NCI-H748 (cell line): ENCODE data around the gene SMPD2.

ENCODE experiments used
- DNase-seq: peaks from one replicate; lab custom pipeline; 2025; ENCODE audit not compliant: unreplicated experiment; lab: John Stamatoyannopoulos, UW

Gene SMPD2, protein sequence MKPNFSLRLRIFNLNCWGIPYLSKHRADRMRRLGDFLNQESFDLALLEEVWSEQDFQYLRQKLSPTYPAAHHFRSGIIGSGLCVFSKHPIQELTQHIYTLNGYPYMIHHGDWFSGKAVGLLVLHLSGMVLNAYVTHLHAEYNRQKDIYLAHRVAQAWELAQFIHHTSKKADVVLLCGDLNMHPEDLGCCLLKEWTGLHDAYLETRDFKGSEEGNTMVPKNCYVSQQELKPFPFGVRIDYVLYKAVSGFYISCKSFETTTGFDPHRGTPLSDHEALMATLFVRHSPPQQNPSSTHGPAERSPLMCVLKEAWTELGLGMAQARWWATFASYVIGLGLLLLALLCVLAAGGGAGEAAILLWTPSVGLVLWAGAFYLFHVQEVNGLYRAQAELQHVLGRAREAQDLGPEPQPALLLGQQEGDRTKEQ

DNA sequence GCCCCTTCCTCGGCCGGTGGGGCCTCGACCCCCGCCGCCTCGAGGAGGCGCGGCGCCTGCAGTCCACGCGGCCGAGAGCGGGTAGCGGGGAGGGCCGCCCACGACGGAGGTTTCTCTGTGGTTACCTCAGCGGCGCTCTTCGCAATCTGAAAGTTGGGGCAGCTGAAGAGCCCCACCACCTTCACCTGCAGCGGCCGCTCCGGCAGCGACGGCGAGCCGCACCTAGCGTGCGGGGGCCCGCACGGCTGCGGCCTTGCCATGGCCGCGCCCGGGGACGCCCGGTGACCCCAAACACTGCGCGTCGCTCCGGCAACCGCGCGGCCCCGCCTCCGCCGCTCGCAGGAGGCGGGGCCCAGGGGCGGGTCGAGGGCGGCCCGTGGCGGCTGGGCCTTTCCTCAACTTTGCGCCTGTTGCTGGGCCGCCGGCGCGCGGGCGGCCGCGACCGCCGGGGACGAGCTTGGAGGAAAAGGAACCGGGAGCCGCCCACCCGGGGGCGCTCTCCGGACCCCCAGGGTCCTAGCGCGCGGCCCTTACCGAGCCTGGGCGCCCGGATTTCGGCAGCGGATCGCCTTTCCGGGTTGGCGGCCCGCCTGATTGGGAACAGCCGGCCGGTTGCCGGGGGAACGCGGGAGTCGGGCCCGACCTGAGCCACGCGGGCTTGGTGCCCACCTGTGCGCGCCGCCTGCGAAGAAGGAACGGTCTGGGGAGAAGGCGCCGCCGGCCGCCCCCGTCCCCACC, at the start of gene SMPD2, which contains the start of gene PPIL6:
Gene SMPD2, plus strand, starts transcription at position 394 of the 738 bp plus-strand sequence. CDS start 398 bp downstream, outside the sequence.
Gene PPIL6, minus strand, starts transcription at position 298 of the 738 bp plus-strand sequence. Its CDS starts 38 bp downstream, at position 260.
- DNase-seq = peak; percentile 93

DNA sequence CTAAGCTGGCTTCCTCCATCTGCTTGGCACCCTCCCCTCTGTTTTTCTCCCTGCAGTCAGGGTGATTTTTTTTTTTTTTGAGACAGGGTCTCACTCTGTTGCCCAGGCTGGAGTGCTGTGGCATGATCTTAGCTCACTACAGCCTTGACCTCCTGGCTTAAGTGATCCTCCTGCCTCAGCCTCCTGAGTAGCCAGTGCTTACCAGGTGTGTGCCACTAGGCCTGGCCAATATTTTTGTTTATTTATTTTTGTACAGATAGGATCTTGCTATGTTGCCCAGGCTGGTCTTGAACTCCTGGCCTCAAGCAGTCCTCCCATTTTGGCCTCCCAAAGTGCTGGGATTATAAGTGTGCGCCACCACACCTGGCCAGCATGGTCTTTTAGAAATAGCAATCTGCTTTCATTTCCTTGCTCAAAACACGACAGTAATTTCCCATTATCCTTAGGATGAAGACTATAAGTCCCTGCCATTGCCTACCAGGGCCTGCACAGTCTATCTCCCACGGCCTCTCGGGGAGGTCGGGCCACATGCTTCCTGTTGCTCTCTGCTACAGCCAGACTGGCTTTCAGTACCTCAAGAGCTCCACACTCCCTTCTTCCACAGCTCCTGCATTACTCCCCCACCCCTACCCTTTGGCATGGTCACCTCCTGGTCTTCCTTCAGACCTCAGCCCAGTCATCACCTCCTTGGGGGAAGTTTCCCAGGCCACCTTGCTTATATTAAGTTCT, 47.2 kb upstream of the SMPD2 start:
- no peak for DNase-seq

DNA sequence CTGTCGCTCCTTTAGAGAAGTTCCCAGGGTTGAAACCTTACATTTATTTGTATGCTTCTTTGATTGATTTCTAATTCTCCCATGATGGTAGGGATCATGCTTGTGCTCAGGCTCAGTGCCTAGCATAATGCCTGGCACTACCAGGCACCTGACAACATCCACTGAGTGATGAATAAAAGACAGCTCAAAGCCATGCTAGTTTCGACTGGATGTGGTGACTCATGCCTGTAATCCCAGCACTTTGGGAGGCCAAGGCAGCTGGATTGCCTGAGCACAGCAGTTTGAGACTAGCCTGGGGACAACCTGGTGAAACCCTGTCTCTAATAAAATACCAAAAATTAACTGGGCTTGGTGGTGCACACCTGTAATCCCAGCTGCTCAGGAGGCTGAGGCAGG, 46.6 kb upstream of the SMPD2 start:
- DNase-seq = no peak

DNA sequence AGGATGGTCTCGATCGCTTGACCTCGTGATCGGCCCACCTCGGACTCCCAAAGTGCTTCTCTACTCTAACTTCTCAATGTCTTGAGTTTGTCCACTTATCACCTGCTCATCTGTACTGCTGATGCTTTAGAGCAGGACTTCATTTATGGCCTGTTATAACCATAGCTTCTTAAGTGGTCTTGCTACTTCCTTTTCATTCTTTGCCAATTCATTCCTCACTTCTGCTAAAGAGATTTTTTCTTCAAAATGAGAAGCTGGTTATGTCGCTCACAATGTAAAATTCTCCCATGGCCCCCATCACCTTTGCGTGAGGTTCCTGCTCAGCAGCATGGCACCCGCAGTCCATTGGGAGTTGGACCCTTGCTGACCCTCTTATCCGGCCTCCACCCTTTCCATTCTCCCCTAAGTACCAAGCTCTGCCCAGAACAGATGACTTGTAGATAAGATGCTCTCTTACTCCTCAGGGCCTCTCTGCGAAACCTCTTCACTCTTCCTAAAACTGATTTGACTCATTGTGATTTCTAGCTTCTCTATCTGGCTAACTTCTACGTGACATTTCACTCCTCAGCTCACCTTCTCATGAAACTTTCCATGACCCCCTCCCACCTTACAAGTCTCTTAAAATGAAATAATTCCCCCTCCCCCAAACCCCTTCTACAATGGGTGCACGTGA, 44.3 kb upstream of the SMPD2 start:
- no peak for DNase-seq

DNA sequence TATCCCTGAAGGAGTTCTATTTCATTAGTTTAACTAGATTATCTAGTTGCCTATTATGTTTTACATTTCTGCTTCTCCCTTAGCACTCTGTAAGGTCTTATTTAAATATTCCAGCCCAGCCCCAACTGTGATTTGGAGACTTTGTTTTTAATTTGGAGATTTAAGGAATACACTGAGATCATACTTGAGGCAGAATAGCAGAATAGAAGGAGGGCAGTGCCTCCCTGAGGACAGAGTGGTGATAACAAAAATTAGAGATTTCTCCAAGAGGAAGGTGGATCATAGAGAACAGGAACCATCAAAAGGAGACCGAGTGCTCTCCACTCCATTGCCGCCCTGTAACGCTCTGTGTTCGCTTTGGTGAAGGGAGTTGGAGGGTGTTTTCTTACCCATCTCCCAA, 43.5 kb upstream of the SMPD2 start:
- DNase-seq = peak; percentile 4

DNA sequence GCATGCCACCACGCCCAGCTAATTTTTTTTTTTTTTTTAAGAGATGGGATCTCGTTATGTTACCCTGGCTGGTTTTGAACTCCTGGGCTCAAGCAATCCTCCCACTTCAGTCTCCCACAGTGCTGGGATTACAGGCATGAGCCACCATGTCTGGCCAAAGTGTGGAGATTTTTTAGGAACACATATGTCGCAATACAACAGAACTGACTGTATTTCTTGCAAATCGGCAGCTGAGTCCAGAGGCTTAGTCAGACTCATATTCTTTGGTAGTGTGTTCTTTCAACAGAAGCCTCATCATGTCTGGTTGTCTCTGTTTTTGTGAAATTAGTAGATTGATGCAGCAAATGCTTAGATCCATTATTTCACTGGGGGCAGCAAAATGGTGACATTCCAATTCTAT, 34.3 kb upstream of the SMPD2 start:
- DNase-seq = no peak

DNA sequence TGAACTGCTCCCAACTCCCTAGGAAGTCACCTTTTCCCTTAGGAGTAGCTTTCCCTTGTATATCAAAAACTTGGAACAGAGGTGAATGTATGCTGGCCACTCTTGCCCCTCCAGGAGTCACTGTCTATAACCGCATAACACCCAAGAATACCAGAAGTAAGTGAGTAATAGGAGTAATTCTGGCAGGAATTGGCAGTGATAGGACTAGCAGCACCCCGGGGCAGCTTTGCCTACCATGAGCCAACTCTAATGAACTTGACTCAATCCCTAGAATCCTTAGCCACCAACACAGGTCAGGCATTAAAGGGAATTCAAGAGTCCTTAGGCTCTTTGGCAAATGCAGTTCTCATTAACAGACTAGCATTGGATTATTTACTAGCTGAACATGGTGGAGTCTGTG, 29.5 kb upstream of the SMPD2 start:
- DNase-seq = no peak

DNA sequence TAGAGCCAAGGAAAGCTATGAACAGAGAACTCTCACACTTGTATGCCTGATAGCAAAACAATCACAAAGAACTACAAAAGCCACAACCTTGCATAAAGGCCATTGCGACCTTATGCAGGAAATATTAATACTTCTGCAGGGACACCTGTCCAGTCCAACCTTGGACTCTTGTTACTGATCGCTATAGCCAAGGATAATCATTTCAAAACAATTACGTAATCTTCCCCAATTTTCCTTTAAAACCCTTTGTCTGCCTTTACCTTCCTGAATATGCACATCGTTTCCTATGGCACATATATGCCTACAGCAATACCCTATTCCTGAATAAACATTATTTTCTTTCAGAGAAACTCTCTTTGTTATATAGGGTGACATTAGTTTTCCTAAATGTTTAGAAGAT, 22.9 kb upstream of the SMPD2 start:
- no peak for DNase-seq

DNA sequence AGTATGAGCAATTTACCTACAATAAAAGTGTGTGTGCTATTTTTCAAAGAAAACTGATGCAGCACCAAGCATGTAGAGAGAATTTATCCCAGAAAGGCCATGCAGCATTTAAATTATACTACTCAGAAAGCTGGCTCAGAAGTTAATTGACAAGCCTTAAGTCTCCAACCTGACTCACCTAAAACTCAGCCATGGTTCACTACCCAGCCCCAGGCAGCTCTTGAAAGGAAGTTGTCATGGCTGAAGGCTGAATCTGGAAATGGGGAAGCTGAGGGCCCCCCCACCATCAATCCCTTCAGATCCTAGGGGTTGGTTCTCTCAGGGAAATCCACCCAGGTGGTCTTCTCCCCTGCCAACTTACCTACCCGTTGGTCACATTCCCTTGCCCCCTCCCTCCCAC, 19.8 kb upstream of the SMPD2 start:
- DNase-seq = no peak

DNA sequence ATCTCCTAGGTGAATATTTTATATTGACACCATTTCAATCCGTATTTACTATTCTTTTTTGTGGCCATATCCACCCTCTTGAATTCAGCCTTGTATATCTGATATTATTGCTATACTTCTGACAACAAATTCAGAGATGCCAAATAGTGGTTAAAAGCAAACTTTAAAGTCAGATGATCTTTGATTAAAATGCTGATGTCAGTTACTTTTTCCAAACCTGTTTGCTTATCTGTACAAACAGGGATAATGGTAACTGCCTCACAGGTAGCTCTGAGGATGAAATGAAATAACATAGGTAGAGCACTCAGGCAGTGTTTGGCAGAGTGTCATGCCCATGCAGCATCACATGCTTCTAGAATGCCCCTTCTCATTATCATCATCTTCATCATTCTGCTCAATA, 19.3 kb upstream of the SMPD2 start:
- DNase-seq = no peak

DNA sequence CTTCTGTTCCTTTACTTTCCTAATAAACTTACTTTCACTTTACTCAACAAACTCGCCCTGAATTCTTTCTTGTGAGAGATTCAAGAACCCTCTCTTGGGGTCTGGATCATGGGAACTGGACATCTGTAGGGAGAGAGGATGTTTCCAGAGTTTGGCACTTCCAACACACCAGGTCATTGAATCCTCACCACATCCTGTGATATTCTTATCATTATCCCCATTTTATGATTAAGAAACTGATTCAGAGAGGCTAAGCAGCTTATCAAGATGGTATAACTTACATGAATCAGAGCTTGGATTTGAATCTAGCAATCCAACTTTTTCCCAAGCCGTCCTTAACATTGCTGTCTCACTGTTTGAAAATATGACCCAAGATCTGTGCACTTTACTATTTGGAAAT, 15.6 kb upstream of the SMPD2 start:
- DNase-seq = no peak

DNA sequence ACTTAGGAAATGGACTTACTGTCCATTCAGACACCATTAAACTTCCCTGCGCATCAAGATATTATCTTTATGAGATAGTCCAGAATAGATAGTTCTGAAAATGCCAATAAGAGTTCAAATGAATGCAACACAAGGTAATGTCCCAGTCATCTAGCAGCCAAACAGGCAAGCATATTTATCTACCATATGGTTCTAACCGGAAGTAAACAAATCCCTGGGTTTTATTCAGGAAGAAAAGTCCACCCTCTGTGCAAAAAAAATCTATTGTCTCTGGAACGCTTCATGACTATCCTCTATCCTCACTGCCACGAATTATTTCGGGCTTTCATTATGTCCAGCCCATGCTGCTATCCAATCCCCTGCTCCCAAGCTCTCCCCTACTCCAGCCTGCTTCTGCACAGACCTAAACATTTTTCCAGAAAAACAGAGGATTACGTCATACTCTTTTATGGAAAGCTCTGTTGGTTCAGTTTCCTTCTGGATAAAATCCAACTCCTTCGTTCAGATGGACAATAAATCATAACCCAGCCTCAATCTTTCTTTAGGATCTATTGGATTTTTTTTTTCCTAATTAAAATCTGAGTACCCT, 11.5 kb upstream of the SMPD2 start:
- no peak for DNase-seq

DNA sequence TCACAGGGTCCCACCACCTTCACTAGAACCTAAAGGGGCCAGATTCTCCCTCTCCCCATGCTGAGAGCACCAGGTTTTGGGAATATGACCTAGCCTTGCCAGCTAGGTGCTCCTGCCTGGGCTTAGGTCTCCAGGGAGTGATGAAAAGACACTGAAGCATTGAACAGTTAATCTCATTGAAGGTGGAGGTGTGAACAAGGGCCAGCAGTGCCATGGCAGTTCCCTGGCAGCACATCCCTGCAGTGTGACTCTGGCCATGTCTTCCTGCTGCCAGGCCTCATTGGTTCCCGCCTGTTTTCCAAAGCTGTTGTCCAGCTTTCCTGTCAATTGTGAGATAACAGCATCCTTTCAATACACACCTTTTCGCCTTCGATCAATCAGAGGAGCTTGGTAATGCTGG, 11.0 kb upstream of the SMPD2 start:
- DNase-seq = no peak

DNA sequence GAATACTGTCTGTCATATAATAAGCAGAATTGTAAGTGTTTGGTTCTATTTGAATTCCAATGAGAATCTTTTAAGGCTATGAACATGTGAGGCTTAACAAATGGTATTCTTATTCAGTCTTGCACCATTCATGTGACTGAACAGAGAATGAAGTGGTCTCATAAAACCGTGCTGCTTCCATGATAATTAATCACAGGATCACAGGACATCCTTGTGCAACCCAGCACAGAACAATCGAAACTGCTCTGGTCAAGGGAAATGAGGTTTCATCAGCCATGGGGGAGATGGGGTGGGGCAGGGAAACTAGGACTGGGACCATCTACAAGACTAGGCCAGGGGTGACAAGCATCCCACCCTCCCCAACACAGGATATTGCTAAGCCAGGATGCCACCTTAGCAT, 6.1 kb upstream of the SMPD2 start:
- no peak for DNase-seq

DNA sequence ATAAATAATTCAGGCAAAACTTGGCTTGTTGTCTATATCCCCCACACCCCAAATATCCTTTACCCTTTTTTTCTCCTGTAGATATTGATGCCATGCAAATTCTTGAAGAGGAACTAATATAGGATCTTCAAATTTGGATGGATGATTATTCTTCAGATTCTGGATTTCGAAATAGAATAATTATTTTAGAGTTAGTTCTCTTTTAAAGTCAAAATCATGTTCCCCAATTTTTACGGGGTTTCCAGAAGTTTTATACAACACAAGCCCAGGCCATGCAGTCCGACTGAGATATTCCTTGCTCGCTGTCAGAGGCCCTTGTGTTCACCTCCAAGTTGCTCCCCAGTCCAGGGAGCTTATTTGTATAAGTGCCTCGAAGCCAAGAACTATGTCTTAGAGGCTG, 4.5 kb upstream of the SMPD2 start:
- DNase-seq = no peak

DNA sequence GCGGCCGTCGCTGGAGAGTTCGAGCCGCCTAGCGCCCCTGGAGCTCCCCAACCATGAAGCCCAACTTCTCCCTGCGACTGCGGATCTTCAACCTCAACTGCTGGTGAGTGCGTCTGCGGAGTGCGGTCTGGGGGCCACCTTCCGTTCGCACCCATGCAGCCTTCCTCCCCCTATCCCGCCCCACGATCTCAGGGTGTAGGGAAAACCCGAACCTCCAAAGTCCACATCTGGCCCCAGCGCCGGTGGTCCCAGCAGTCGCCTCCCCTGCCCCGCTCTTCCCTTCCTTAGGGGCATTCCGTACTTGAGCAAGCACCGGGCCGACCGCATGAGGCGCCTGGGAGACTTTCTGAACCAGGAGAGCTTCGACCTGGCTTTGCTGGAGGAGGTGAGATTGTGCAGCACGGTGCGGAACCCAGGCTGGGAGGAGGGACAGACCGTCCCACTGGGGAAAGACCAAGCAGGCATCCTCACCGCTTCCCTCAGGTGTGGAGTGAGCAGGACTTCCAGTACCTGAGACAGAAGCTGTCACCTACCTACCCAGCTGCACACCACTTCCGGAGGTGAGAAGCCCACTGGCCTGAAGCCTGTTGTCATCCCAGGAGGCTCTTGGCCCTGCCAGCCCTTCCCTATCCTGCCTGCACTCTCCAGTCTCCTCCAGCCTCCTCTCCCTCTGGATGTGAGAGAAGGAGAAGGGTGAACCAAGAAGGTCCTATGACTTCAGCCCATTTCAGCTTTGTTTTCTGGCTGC, 719 bp downstream of the SMPD2 start:
- peak; percentile 61 for DNase-seq

DNA sequence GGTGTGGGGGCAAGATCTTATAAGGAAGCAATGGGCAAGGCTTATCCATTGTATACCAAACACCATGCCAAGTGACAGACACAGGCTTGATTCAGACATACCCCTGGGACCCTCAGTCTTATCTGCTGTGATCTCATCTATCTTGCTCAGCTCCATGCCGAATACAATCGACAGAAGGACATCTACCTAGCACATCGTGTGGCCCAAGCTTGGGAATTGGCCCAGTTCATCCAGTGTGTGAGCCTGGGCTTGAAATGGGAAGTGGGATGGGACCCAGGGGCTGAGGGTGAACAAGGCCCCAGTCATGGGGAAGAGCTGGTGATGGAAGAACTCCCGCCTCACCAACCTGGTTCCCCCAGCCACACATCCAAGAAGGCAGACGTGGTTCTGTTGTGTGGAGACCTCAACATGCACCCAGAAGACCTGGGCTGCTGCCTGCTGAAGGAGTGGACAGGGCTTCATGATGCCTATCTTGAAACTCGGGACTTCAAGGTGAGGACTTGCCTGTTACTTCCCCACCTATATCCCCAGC, 1.9 kb downstream of the SMPD2 start:
- no peak for DNase-seq

DNA sequence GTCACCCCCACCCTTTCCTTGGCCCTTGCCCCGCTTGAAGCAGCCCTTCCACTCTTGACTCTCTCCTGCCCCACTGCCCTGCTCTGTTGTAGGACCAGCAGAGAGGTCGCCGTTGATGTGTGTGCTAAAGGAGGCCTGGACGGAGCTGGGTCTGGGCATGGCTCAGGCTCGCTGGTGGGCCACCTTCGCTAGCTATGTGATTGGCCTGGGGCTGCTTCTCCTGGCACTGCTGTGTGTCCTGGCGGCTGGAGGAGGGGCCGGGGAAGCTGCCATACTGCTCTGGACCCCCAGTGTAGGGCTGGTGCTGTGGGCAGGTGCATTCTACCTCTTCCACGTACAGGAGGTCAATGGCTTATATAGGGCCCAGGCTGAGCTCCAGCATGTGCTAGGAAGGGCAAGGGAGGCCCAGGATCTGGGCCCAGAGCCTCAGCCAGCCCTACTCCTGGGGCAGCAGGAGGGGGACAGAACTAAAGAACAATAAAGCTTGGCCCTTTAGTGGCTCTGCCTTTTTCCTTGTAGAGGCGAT, 3.0 kb downstream of the SMPD2 start:
- no peak for DNase-seq

DNA sequence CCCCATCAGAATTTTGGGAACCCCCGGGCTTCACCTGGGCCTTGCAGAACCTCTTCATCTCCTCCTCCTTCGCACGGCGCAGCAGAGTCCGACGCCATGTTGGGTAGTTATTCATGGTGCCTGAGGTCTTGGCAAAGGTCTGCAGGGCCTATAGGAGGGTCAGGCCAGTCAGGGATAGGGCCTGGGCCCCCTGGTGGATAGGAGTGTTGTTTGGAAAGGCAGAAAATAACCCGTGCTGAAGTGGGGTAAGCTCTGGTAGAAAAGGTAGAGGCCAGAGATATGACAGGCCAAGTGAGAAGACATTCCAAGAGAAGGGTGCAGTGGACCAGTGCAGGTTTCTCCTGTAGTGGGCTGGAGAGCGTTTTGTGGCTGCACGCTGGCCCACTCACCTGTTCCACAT, 4.9 kb downstream of the SMPD2 start:
- no peak for DNase-seq

DNA sequence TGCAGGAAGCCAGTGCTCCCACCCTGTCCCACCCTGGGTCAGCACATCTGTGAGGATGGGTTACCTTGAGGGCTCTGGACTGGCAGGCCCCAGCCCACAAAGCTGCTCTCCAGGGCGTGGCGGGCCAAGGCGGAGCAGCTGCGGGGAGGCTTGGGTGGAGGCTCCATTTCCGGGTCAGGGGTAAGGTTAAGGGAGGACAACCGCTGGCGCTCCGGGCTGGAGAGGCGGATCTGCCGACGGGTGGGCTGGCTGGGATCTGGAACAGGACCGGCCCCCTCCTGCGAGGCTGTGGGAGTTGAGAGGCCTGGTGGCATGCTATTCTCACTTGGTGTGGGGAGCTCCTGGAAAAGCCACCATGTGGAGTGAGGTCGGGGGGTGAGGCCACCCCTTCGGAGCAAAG, 5.5 kb downstream of the SMPD2 start:
- no peak for DNase-seq
